HepG2 (cell line): ENCODE results near the gene GADD45A. TPM values are rescaled to one million over a fixed set of nuclear protein-coding genes. Genes with fewer than 3 reads are reported as not detected.

Experiments used
- ATAC-seq: fragments of 200-7000 bp; cut with Tn5 transposase; 3 replicates; pipeline ENCODE4 v1.9.1; 2020; ENCODE audit warnings: mild to moderate bottlenecking, moderate library complexity
- BruUV-seq: library from RNA; stranded (reverse); fragments of 400-500 nt; replicated peaks from 2 replicates; lab custom pipeline; 2021; lab: Mats Ljungman, UMichigan
- CTCF ChIA-PET: fragments of 300-600 bp; formaldehyde crosslinking; extraction: SDS; loops from one replicate; lab custom pipeline; 2021; ENCODE audit warnings: low total read pairs, inconsistent platforms, low intra/inter-chr PET ratio; lab: Yijun Ruan, JAX
- POLR2A ChIA-PET: fragments of 350-600 bp; sonication (Branson Sonifier 250); formaldehyde crosslinking; loops from one replicate; lab custom pipeline; 2020; ENCODE audit warnings: antibody characterized with exemption, inconsistent platforms; lab: Yijun Ruan, JAX
- DNase-seq: peaks from one replicate; pipeline ENCODE4 v3.0.0-alpha.2; 2015; ENCODE audit warnings: low spot score
- FAIRE-seq: peaks from 3 replicates; lab custom pipeline; 2011; peaks lifted over from hg19 to GRCh38; lab: Jason Lieb, UNC
- H2AFZ ChIP-seq: one replicate; pipeline ENCODE4 v1.6.1; 2011; ENCODE audit warnings: low read length, inconsistent platforms
- H3K27ac ChIP-seq: fragments of 300-600 bp; 3 replicates; pipeline ENCODE4 v1.8.0; 2011; ENCODE audit warnings: mixed run types, mild to moderate bottlenecking, mixed read lengths, low read length, inconsistent platforms; ENCODE audit not compliant: insufficient read depth; ENCODE audit errors: extremely low read length
- H3K27me3 ChIP-seq, 2 experiments: fragments of 200-600 bp in 1 of 2; 2 replicates in 1 of 2; 3 replicates in 1 of 2; pipeline versions ENCODE4 v1.6.0 to v1.8.0; 2011; ENCODE audit warnings: low read length in 2 of 2, mild to moderate bottlenecking in 2 of 2, moderate library complexity in 2 of 2, inconsistent platforms in 1 of 2; ENCODE audit not compliant: insufficient read depth in 2 of 2, control insufficient read depth in 1 of 2
- H3K36me3 ChIP-seq, 2 experiments: fragments of 200-600 bp in 1 of 2; replicated peaks in 1 of 2; 2 replicates in 1 of 2; 3 replicates in 1 of 2; pipeline versions ENCODE4 v1.5.1 to v1.8.0; 2011; ENCODE audit warnings: low read length in 2 of 2, inconsistent platforms in 1 of 2; ENCODE audit not compliant: insufficient read depth in 2 of 2, control insufficient read depth in 1 of 2
- H3K4me1 ChIP-seq: 2 replicates; pipeline ENCODE4 v1.5.1; 2012; ENCODE audit warnings: low read length, inconsistent platforms; ENCODE audit not compliant: insufficient read depth
- H3K4me2 ChIP-seq: 2 replicates; pipeline ENCODE4 v1.6.0; 2011; ENCODE audit warnings: low read depth, low read length, inconsistent platforms
- H3K4me3 ChIP-seq, 3 experiments: fragments of 200-600 bp in 1 of 3; sonication (generic), shearing (Covaris generic) in 1 of 3; replicated peaks in 1 of 3; 2 replicates each; pipeline ENCODE4 v1.5.1; 2011 to 2016; ENCODE audit warnings: low read length in 3 of 3, inconsistent platforms in 2 of 3, low read depth in 2 of 3, mild to moderate bottlenecking in 2 of 3, control low read depth in 1 of 3, mixed read lengths in 1 of 3; ENCODE audit not compliant: insufficient read depth in 1 of 3
- H3K79me2 ChIP-seq: one replicate; pipeline ENCODE4 v1.6.1; 2011; ENCODE audit warnings: low read length, inconsistent platforms; ENCODE audit not compliant: insufficient read depth
- H3K9ac ChIP-seq: 2 replicates; pipeline ENCODE4 v1.6.0; 2011; ENCODE audit warnings: mild to moderate bottlenecking, low read depth, low read length, inconsistent platforms; ENCODE audit not compliant: insufficient read depth
- H3K9me3 ChIP-seq: 2 replicates; pipeline ENCODE4 v1.5.1; 2012; ENCODE audit warnings: mild to moderate bottlenecking, low read length
- H4K20me1 ChIP-seq: 2 replicates; pipeline ENCODE4 v1.6.0; 2011; ENCODE audit warnings: inconsistent platforms, mild to moderate bottlenecking, low read length, moderate library complexity; ENCODE audit not compliant: insufficient read depth
- DMTF1 ChIP-seq: sonication (generic); formaldehyde crosslinking; IDR thresholded peaks from 2 replicates; pipeline ENCODE4 v1.4.0; 2020; ENCODE audit warnings: mild to moderate bottlenecking, missing genetic modification reagents
- ELK4 ChIP-seq: sonication (generic); formaldehyde crosslinking; IDR thresholded peaks from 2 replicates; pipeline ENCODE4 v1.9.0; 2021; ENCODE audit warnings: missing genetic modification reagents, borderline replicate concordance
- GLI4 ChIP-seq: sonication (generic); formaldehyde crosslinking; IDR thresholded peaks from 2 replicates; pipeline ENCODE4 v1.5.1; 2020; ENCODE audit warnings: missing genetic modification reagents, mild to moderate bottlenecking, moderate library complexity, borderline replicate concordance
- MBD4 ChIP-seq: IDR thresholded peaks from 2 replicates; pipeline ENCODE4 v1.6.1; 2012; ENCODE audit warnings: low read length, inconsistent platforms, borderline replicate concordance
- PBX3 ChIP-seq: sonication (generic); formaldehyde crosslinking; IDR thresholded peaks from 2 replicates; pipeline ENCODE4 v1.8.1; 2023; ENCODE audit warnings: missing genetic modification reagents, inconsistent platforms, borderline replicate concordance
- SP5 ChIP-seq: IDR thresholded peaks from 2 replicates; pipeline ENCODE4 v1.6.1; 2016; ENCODE audit warnings: low read depth, borderline replicate concordance
- ZNF251 ChIP-seq: sonication (generic); formaldehyde crosslinking; IDR thresholded peaks from 2 replicates; pipeline ENCODE4 v1.9.0; 2021; ENCODE audit warnings: mild to moderate bottlenecking, missing genetic modification reagents
- ZNF253 ChIP-seq: sonication (generic); formaldehyde crosslinking; IDR thresholded peaks from 2 replicates; pipeline ENCODE4 v1.8.0; 2022; ENCODE audit warnings: mild to moderate bottlenecking, missing genetic modification reagents, borderline replicate concordance
- ZNF296 ChIP-seq: sonication (generic); formaldehyde crosslinking; conservative IDR thresholded peaks from 2 replicates; pipeline ENCODE4 v1.5.0; 2020; ENCODE audit warnings: mild to moderate bottlenecking, missing genetic modification reagents
- ZNF484 ChIP-seq: sonication (generic); formaldehyde crosslinking; IDR thresholded peaks from 2 replicates; pipeline ENCODE4 v1.5.1; 2020; ENCODE audit warnings: mild to moderate bottlenecking, low read depth, missing genetic modification reagents, borderline replicate concordance
- WGBS: methylation state at CpG from one replicate; pipeline ENCODE4 v1.1.6; 2017; ENCODE audit warnings: low lambda C conversion rate; 5-methylcytosine and 5-hydroxymethylcytosine counted together
- in situ Hi-C: cut with HindIII; loops from 2 replicates; pipeline ENCODE4 v1.10.0; 2017; ENCODE audit warnings: low pct_unique_long_range_greater_than_20kb; ENCODE audit not compliant: extremely low pct_ligation_motif_present
- intact Hi-C: fragments of 100-400 bp; cut with micrococcal nuclease; formaldehyde crosslinking; loops from one replicate; pipeline ENCODE4 v1.10.0; 2022; ENCODE audit not compliant: unreplicated experiment
- polyA plus RNA-seq, 8 experiments: library from polyadenylated mRNA; depleted of rRNA in 3 of 8; stranded (reverse) in 7 of 8; unstranded in 1 of 8; fragments of >200 nt; fragmentation: Illumina TruSeq in 4 of 8; extraction: Trizol in 4 of 8; gene quantifications; 2 replicates each; pipeline versions ENCODE4 v1.2.1 to v1.2.3, GENCODE V29; 2011 to 2016; ENCODE audit warnings: low read depth in 4 of 8, missing spikeins in 1 of 8, mixed read lengths in 1 of 8; ENCODE audit not compliant: insufficient read depth in 1 of 8
- total RNA-seq, 5 experiments: library from RNA; depleted of rRNA; stranded (reverse); fragments of >200 nt; fragmentation: Illumina TruSeq; extraction: Trizol; gene quantifications; 2 replicates each; pipeline ENCODE4 v1.2.3, GENCODE V29; 2016; ENCODE audit warnings: low read depth in 1 of 5

The GADD45A gene
- total and polyA plus RNA-seq, 2 of the 13 experiments (the other 11 are each of a cell fraction or from before 2014, with no cell fraction given), result 33.2 to 46.2 TPM

GRCh38 chr1:67690411-67690810 lies 5.4 kb downstream of the GADD45A start:
- intact Hi-C loops (no loop called here), in situ Hi-C loops (no loop called here)
- no peaks in the 10 kb centered on the region; a peak in 1 of 5 replicates for H3K27me3 ChIP-seq

GRCh38 chr1:67691712-67692111 lies 6.7 kb downstream of the GADD45A start:
- Histone ChIP-seq H3K27me3 (no peaks in the 10 kb centered on the region; a peak in 1 of 5 replicates), H3K27ac (no peak overlapping the region), H2AFZ (no peak overlapping the region), H3K9me3 (no peaks in the 10 kb centered on the region), H3K36me3 (peaks cover 1 to 14% of the 10 kb centered on the region in 2 experiments; a peak in 2 of 5 replicates), H4K20me1 (peaks cover 15% of the 10 kb centered on the region), H3K4me1 (peaks cover 40% of the 10 kb centered on the region), H3K79me2 (peaks cover 13% of the 10 kb centered on the region), H3K9ac (no peak overlapping the region), H3K4me3 (no peak overlapping the region), H3K4me2 (no peak overlapping the region)
- DNase-seq, result no peak
- intact Hi-C loops, result no loop called here
- POLR2A ChIA-PET, result interaction anchor here (0.6 to 2.4 kb wide), 3 partner anchors 9 to 157 kb away, joined by 3 to 7 read pairs (median 6); no protein-coding TSS in a partner anchor
- FAIRE-seq, result no peak
- CTCF ChIA-PET, result no interaction called here
- ATAC-seq, result no peak; the same call in 2 of the 3 replicates
- in situ Hi-C loops, result no loop called here
- BruUV-seq, result no TSS peak
- no peak for TF ChIP-seq MBD4
- TF ChIP-seq GLI4, result no peak
- no peak for TF ChIP-seq ELK4 (CRISPR knock-in tag)
- no peak for TF ChIP-seq PBX3 (CRISPR knock-in tag)
- no peak for TF ChIP-seq ZNF484
- TF ChIP-seq ZNF296 (CRISPR knock-in tag), result no peak
- no peak for TF ChIP-seq ZNF251 (CRISPR knock-in tag)
- TF ChIP-seq SP5 (CRISPR knock-in tag), result no peak

More at GRCh38 chr1:67690411-67690810, 5.4 kb downstream of the GADD45A start:
- POLR2A ChIA-PET, result interaction anchor here (2.4 kb wide), 1 partner anchor 70 kb away, joined by 6 read pairs; no protein-coding TSS in a partner anchor
- WGBS, result 98% methylated on average over 2 of the region's 2 CpGs
- Histone ChIP-seq H3K79me2 (peaks cover 24% of the 10 kb centered on the region), H3K9ac (no peak overlapping the region), H3K4me1 (peaks cover 31% of the 10 kb centered on the region), H2AFZ (no peak overlapping the region), H3K36me3 (peaks cover 1 to 14% of the 10 kb centered on the region in 2 experiments; a peak in 2 of 5 replicates), H3K9me3 (no peaks in the 10 kb centered on the region), H4K20me1 (peaks cover 15% of the 10 kb centered on the region), H3K4me2 (no peak overlapping the region), H3K27ac (no peak overlapping the region), H3K4me3 (no peak overlapping the region)
- DNase-seq (no peak), ATAC-seq (no peak), FAIRE-seq (no peak)
- CTCF ChIA-PET, result no interaction called here
- no TSS peak for BruUV-seq
- no peak for TF ChIP-seq DMTF1 (CRISPR knock-in tag)
- TF ChIP-seq ZNF253 (CRISPR knock-in tag), result no peak
